ENCODE data around the gene PDK2. TPM values are rescaled to one million over a fixed set of nuclear protein-coding genes. Genes with fewer than 3 reads are reported as not detected.

The PDK2 gene
- total RNA-seq, 2 experiments from 2014 or later, result 9.8 to 16.2 TPM

GRCh38 chr17:50067996-50068395 lies 27.2 kb upstream of the PDK2 start:
- ChIA-PET POLR2A (no interaction called here), CTCF (interaction anchor here (0.9 to 2.2 kb wide), 5 partner anchors 13 to 221 kb away, joined by 3 to 11 read pairs (median 4); partner anchors contain the start of genes ITGA3 and PDK2)
- intact Hi-C loops (cut with DNase I, micrococcal nuclease), result no loop called here
- H3K27ac Mint-ChIP-seq, result no peak overlapping the region
- peaks cover 6% of the 10 kb centered on the region for H3K9me3 Mint-ChIP-seq (ENCODE audit: low read depth)
- peaks cover 11% of the 10 kb centered on the region for H3K36me3 Mint-ChIP-seq (ENCODE audit: low read depth)
- no peak for DNase-seq
- no peaks in the 10 kb centered on the region for H3K27me3 Mint-ChIP-seq
- no peak for ATAC-seq
- no peak overlapping the region for H3K4me3 Mint-ChIP-seq
- no peaks in the 10 kb centered on the region for H3K4me1 Mint-ChIP-seq

GRCh38 chr17:50070908-50071680 lies 24.1 kb upstream of the PDK2 start:
- ATAC-seq, result no peak

GRCh38 chr17:50071692-50072091 lies 23.5 kb upstream of the PDK2 start:
- ATAC-seq (no peak), DNase-seq (no peak)
- CTCF ChIA-PET, result no interaction called here
- H3K9me3 Mint-ChIP-seq (ENCODE audit: low read depth), result peaks cover 6% of the 10 kb centered on the region
- H3K27me3 Mint-ChIP-seq, result no peaks in the 10 kb centered on the region
- H3K4me3 Mint-ChIP-seq, result no peak overlapping the region
- H3K4me1 Mint-ChIP-seq, result no peaks in the 10 kb centered on the region
- peaks cover 11% of the 10 kb centered on the region for H3K36me3 Mint-ChIP-seq (ENCODE audit: low read depth)
- no peak overlapping the region for H3K27ac Mint-ChIP-seq
- intact Hi-C loops (cut with DNase I, micrococcal nuclease), result no loop called here
- POLR2A ChIA-PET, result no interaction called here

More at GRCh38 chr17:50070908-50071680, 24.1 kb upstream of the PDK2 start:
- ChIA-PET POLR2A (no interaction called here), CTCF (no interaction called here)
- Mint-ChIP-seq H3K9me3 (ENCODE audit: low read depth) (peaks cover 6% of the 10 kb centered on the region), H3K27me3 (no peaks in the 10 kb centered on the region), H3K27ac (no peak overlapping the region), H3K4me3 (no peak overlapping the region), H3K4me1 (no peaks in the 10 kb centered on the region), H3K36me3 (ENCODE audit: low read depth) (peaks cover 11% of the 10 kb centered on the region)
- intact Hi-C loops (cut with DNase I, micrococcal nuclease), result no loop called here
- no peak for DNase-seq

- intact Hi-C loops (cut with DNase I, micrococcal nuclease), result no loop called here
- no peaks in the 10 kb centered on the region for H3K27me3 Mint-ChIP-seq
- no peak for DNase-seq
- no peak overlapping the region for H3K4me3 Mint-ChIP-seq
- H3K4me1 Mint-ChIP-seq, result no peaks in the 10 kb centered on the region
- no peak overlapping the region for H3K27ac Mint-ChIP-seq
- ChIA-PET CTCF (interaction anchor here (0.6 kb wide), 1 partner anchor 189 kb away, joined by 3 read pairs; no protein-coding TSS in a partner anchor), POLR2A (no interaction called here)
- peaks cover 6% of the 10 kb centered on the region for H3K9me3 Mint-ChIP-seq (ENCODE audit: low read depth)
- H3K36me3 Mint-ChIP-seq (ENCODE audit: low read depth), result peaks cover 11% of the 10 kb centered on the region
- ATAC-seq, result no peak
Observed at GRCh38 chr17:50072130-50072529, 23.0 kb upstream of the PDK2 start.

GRCh38 chr17:50072925-50073324 lies 22.2 kb upstream of the PDK2 start:
- Mint-ChIP-seq H3K27ac (no peak overlapping the region), H3K9me3 (ENCODE audit: low read depth) (peaks cover 6% of the 10 kb centered on the region), H3K27me3 (no peaks in the 10 kb centered on the region), H3K36me3 (ENCODE audit: low read depth) (peaks cover 11% of the 10 kb centered on the region), H3K4me1 (no peaks in the 10 kb centered on the region), H3K4me3 (no peak overlapping the region)
- DNase-seq (no peak), ATAC-seq (no peak)
- POLR2A ChIA-PET, result no interaction called here
- intact Hi-C loops (cut with DNase I, micrococcal nuclease), result no loop called here
- CTCF ChIA-PET, result interaction anchor here (0.7 to 1.3 kb wide), 2 partner anchors 15 to 254 kb away, joined by 3 to 6 read pairs; no protein-coding TSS in a partner anchor

- no peak for ATAC-seq
- intact Hi-C loops (cut with DNase I, micrococcal nuclease), result no loop called here
- Mint-ChIP-seq H3K4me3 (no peak overlapping the region), H3K27ac (no peak overlapping the region), H3K4me1 (no peaks in the 10 kb centered on the region), H3K9me3 (ENCODE audit: low read depth) (peaks cover 6% of the 10 kb centered on the region), H3K36me3 (ENCODE audit: low read depth) (peaks cover 11% of the 10 kb centered on the region), H3K27me3 (no peaks in the 10 kb centered on the region)
- ChIA-PET CTCF (interaction anchor here (0.6 to 2.2 kb wide), 5 partner anchors 10 to 686 kb away, joined by 3 to 6 read pairs (median 3); partner anchors contain the start of gene PDK2), POLR2A (interaction anchor here (0.6 kb wide), 1 partner anchor 112 kb away, joined by 3 read pairs; no protein-coding TSS in a partner anchor)
- DNase-seq, result no peak
Observed at GRCh38 chr17:50074227-50074626, 20.9 kb upstream of the PDK2 start.

GRCh38 chr17:50075446-50076032 lies 19.6 kb upstream of the PDK2 start:
- Mint-ChIP-seq H3K4me3 (no peak overlapping the region), H3K4me1 (no peaks in the 10 kb centered on the region), H3K27ac (no peak overlapping the region), H3K36me3 (ENCODE audit: low read depth) (peaks cover 11% of the 10 kb centered on the region), H3K9me3 (ENCODE audit: low read depth) (peaks cover 6% of the 10 kb centered on the region), H3K27me3 (no peaks in the 10 kb centered on the region)
- ChIA-PET CTCF (interaction anchor here (0.6 to 2.2 kb wide), 3 partner anchors 12 to 105 kb away, joined by 3 to 6 read pairs (median 3); partner anchors contain the start of gene PDK2), POLR2A (no interaction called here)
- intact Hi-C loops (cut with DNase I, micrococcal nuclease), result no loop called here
- no peak for ATAC-seq
- no peak for DNase-seq

GRCh38 chr17:50076221-50076590 lies 18.9 kb upstream of the PDK2 start:
- CTCF ChIA-PET, result interaction anchor here (0.6 kb wide), 1 partner anchor 106 kb away, joined by 3 read pairs; no protein-coding TSS in a partner anchor
- Mint-ChIP-seq H3K36me3 (ENCODE audit: low read depth) (peaks cover 8% of the 10 kb centered on the region), H3K4me3 (no peak overlapping the region), H3K27ac (no peak overlapping the region), H3K9me3 (ENCODE audit: low read depth) (peaks cover 6% of the 10 kb centered on the region), H3K27me3 (no peaks in the 10 kb centered on the region), H3K4me1 (no peaks in the 10 kb centered on the region)
- ATAC-seq (no peak), DNase-seq (no peak)
- intact Hi-C loops (cut with DNase I, micrococcal nuclease), result no loop called here
- POLR2A ChIA-PET, result no interaction called here

- DNase-seq (no peak), ATAC-seq (no peak)
- no peak overlapping the region for H3K27ac Mint-ChIP-seq
- peaks cover 5% of the 10 kb centered on the region for H3K36me3 Mint-ChIP-seq (ENCODE audit: low read depth)
- H3K9me3 Mint-ChIP-seq (ENCODE audit: low read depth), result peaks cover 2% of the 10 kb centered on the region
- H3K27me3 Mint-ChIP-seq, result no peaks in the 10 kb centered on the region
- intact Hi-C loops (cut with DNase I, micrococcal nuclease), result no loop called here
- H3K4me3 Mint-ChIP-seq, result no peak overlapping the region
- POLR2A ChIA-PET, result no interaction called here
- CTCF ChIA-PET, result interaction anchor here (0.6 to 5.3 kb wide), 3 partner anchors 11 to 81 kb away, joined by 3 to 23 read pairs (median 4); partner anchors contain the start of gene PDK2
- no peaks in the 10 kb centered on the region for H3K4me1 Mint-ChIP-seq
Observed at GRCh38 chr17:50076591-50077235, 18.4 kb upstream of the PDK2 start.

GRCh38 chr17:50078430-50078829 lies 16.7 kb upstream of the PDK2 start:
- Mint-ChIP-seq H3K36me3 (ENCODE audit: low read depth) (peaks cover 2% of the 10 kb centered on the region), H3K27ac (no peak overlapping the region), H3K4me1 (no peaks in the 10 kb centered on the region), H3K4me3 (no peak overlapping the region), H3K27me3 (no peaks in the 10 kb centered on the region), H3K9me3 (ENCODE audit: low read depth) (no peaks in the 10 kb centered on the region)
- intact Hi-C loops (cut with DNase I, micrococcal nuclease), result no loop called here
- ATAC-seq, result no peak
- CTCF ChIA-PET, result interaction anchor here (0.6 to 5.3 kb wide), 6 partner anchors 8 to 1352 kb away, joined by 3 to 23 read pairs (median 4); partner anchors contain the start of gene PDK2
- DNase-seq, result no peak
- POLR2A ChIA-PET, result no interaction called here

GRCh38 chr17:50079334-50080095 lies 15.6 kb upstream of the PDK2 start:
- ChIA-PET CTCF (interaction anchor here (0.5 to 5.3 kb wide), 3 partner anchors 15 to 431 kb away, joined by 3 to 23 read pairs (median 4); partner anchors contain the start of gene PDK2), POLR2A (no interaction called here)
- intact Hi-C loops (cut with DNase I, micrococcal nuclease), result no loop called here
- Mint-ChIP-seq H3K4me3 (no peak overlapping the region), H3K27me3 (no peaks in the 10 kb centered on the region), H3K36me3 (ENCODE audit: low read depth) (peaks cover 2% of the 10 kb centered on the region), H3K27ac (no peak overlapping the region), H3K4me1 (no peaks in the 10 kb centered on the region), H3K9me3 (ENCODE audit: low read depth) (no peaks in the 10 kb centered on the region)
- DNase-seq (peak; percentile 57), ATAC-seq (peak; percentile 57)
